GM23338 (cell line): Measurements from ENCODE around the gene STK31. TPM values are rescaled to one million over a fixed set of nuclear protein-coding genes. Genes with fewer than 3 reads are reported as not detected.
A peak's percentile ranks its signal among the peaks of the same experiment; 100 is the strongest.
"Not testable (repeated sequence)": the region's sequence is repeated elsewhere in the genome, so short reads cannot be mapped to it uniquely, and the experiment has no call there.

Source experiments
- ATAC-seq: fragments of 200-7000 bp; cut with Tn5 transposase; 3 replicates; pipeline ENCODE4 v1.9.1; 2020
- DNase-seq: peaks from one replicate; pipeline ENCODE4 v3.0.0-alpha.2; 2015; ENCODE audit warnings: low spot score
- H2AFZ ChIP-seq: fragments of 200-600 bp; sonication (generic); 2 replicates; pipeline ENCODE4 v1.8.0; 2016; ENCODE audit warnings: antibody characterized with exemption, mild to moderate bottlenecking, moderate library complexity
- H3F3A ChIP-seq: fragments of 200-600 bp; sonication (generic); replicated peaks from 2 replicates; pipeline ENCODE4 v1.8.0; 2017; ENCODE audit warnings: antibody characterized with exemption, mixed run types, low read depth
- H3K27ac ChIP-seq: fragments of 200-600 bp; sonication (generic); 2 replicates; pipeline ENCODE4 v1.6.1; 2016; ENCODE audit warnings: low read depth
- H3K27me3 ChIP-seq: fragments of 200-600 bp; sonication (generic); 2 replicates; pipeline ENCODE4 v1.8.0; 2016; ENCODE audit warnings: mild to moderate bottlenecking, mixed run types, moderate library complexity; ENCODE audit not compliant: insufficient read depth
- H3K36me3 ChIP-seq: fragments of 200-600 bp; sonication (generic); 2 replicates; pipeline ENCODE4 v1.8.0; 2016; ENCODE audit warnings: mild to moderate bottlenecking; ENCODE audit not compliant: insufficient read depth
- H3K4me1 ChIP-seq: fragments of 200-600 bp; sonication (generic); 2 replicates; pipeline ENCODE4 v1.8.0; 2016; ENCODE audit warnings: mild to moderate bottlenecking, moderate library complexity; ENCODE audit not compliant: insufficient read depth
- H3K4me2 ChIP-seq: fragments of 200-600 bp; sonication (generic); 2 replicates; pipeline ENCODE4 v1.7.1; 2017; ENCODE audit warnings: mixed run types
- H3K4me3 ChIP-seq: fragments of 200-600 bp; sonication (generic); 2 replicates; pipeline ENCODE4 v1.6.1; 2016; ENCODE audit warnings: mixed run types
- H3K79me2 ChIP-seq: fragments of 200-600 bp; sonication (generic); replicated peaks from 2 replicates; pipeline ENCODE4 v1.8.0; 2017; ENCODE audit warnings: mild to moderate bottlenecking; ENCODE audit not compliant: insufficient read depth
- H3K9me2 ChIP-seq: fragments of 200-600 bp; sonication (generic); 2 replicates; pipeline ENCODE4 v1.8.0; 2017; ENCODE audit not compliant: insufficient read depth
- H4K20me1 ChIP-seq: fragments of 200-600 bp; sonication (generic); replicated peaks from 2 replicates; pipeline ENCODE4 v1.8.0; 2017; ENCODE audit warnings: mild to moderate bottlenecking; ENCODE audit not compliant: insufficient read depth
- H3K27ac Mint-ChIP-seq: 2 replicates; pipeline ENCODE4 v1.8.0; 2020; ENCODE audit warnings: inconsistent platforms, mild to moderate bottlenecking, moderate library complexity, mixed read lengths
- H3K27me3 Mint-ChIP-seq: 3 replicates; pipeline ENCODE4 v1.8.0; 2022; ENCODE audit warnings: low read depth, mild to moderate bottlenecking, moderate library complexity, mixed read lengths, inconsistent platforms; ENCODE audit not compliant: insufficient read depth, poor library complexity
- H3K36me3 Mint-ChIP-seq: 3 replicates; pipeline ENCODE4 v1.8.0; 2021; ENCODE audit warnings: low read depth, mild to moderate bottlenecking, inconsistent platforms, moderate library complexity, mixed read lengths
- H3K4me1 Mint-ChIP-seq: 3 replicates; pipeline ENCODE4 v1.8.0; 2020; ENCODE audit warnings: mild to moderate bottlenecking, inconsistent platforms, mixed read lengths
- H3K4me3 Mint-ChIP-seq: 3 replicates; pipeline ENCODE4 v1.8.0; 2021; ENCODE audit warnings: moderate library complexity, mild to moderate bottlenecking, inconsistent platforms, mixed read lengths
- H3K9me3 Mint-ChIP-seq: 3 replicates; pipeline ENCODE4 v1.8.0; 2020; ENCODE audit warnings: moderate library complexity, mild to moderate bottlenecking, inconsistent platforms, mixed read lengths
- CREB1 ChIP-seq: fragments of 250-450 bp; sonication (Bioruptor Pico); IDR thresholded peaks from 2 replicates; pipeline ENCODE4 v1.5.0; 2020; ENCODE audit warnings: low read depth, mild to moderate bottlenecking, moderate library complexity
- CTCF ChIP-seq, 2 experiments: fragments of 200-600 bp in 1 of 2; sonication (generic) in 1 of 2; conservative IDR thresholded peaks; 2 replicates each; pipeline versions ENCODE4 v1.5.1 to v1.6.1; 2016 to 2017; ENCODE audit warnings: antibody characterized with exemption in 2 of 2, low read depth in 2 of 2, mild to moderate bottlenecking in 2 of 2, moderate library complexity in 1 of 2
- EZH2 ChIP-seq: fragments of 200-600 bp; sonication (generic); IDR thresholded peaks from one replicate; pipeline ENCODE4 v1.8.0; 2017; ENCODE audit warnings: antibody characterized with exemption, mild to moderate bottlenecking, low read depth; ENCODE audit not compliant: unreplicated experiment
- REST ChIP-seq: IDR thresholded peaks from one replicate; pipeline ENCODE4 v1.6.1; 2018; ENCODE audit warnings: antibody characterized with exemption; ENCODE audit not compliant: unreplicated experiment
- STAT1 ChIP-seq: IDR thresholded peaks from one replicate; pipeline ENCODE4 v1.6.1; 2016; ENCODE audit warnings: antibody characterized with exemption; ENCODE audit not compliant: unreplicated experiment
- ZNF114 ChIP-seq: fragments of 250-450 bp; sonication (Bioruptor Pico); IDR thresholded peaks from 2 replicates; pipeline ENCODE4 v1.5.0; 2020; ENCODE audit warnings: mild to moderate bottlenecking, moderate library complexity
- polyA plus RNA-seq: library from polyadenylated mRNA; unstranded; fragments of >200 nt; fragmentation: Nextera tagmentation; extraction: Ambion mirVana; gene quantifications from 2 replicates; pipeline ENCODE4 v1.2.1, GENCODE V29; 2016
- total RNA-seq: library from RNA; depleted of rRNA; stranded (reverse); fragments of >200 nt; shearing (Covaris generic); gene quantifications from 2 replicates; pipeline ENCODE4 v1.2.3, GENCODE V29; 2014

STK31 gene
- total and polyA plus RNA-seq, 2 experiments from 2014 or later: 0.31 to 0.55 TPM

- TF ChIP-seq CREB1: peak; percentile 48; the same call in 1 of the 2 replicates
These were observed 29.3 kb upstream of the STK31 start (continued) for GRCh38 chr7:23680414-23681405.

- peak overlapping the region; percentile 47; the same call in 1 of the 2 replicates for H3K27ac ChIP-seq
- H3K27me3 Mint-ChIP-seq, H3K4me3 Mint-ChIP-seq, H3K9me3 Mint-ChIP-seq, H3F3A ChIP-seq, H3K9me2 ChIP-seq, H3K27me3 ChIP-seq, ATAC-seq, H3K27ac Mint-ChIP-seq, H3K4me2 ChIP-seq, DNase-seq, H3K4me3 ChIP-seq, H2AFZ ChIP-seq: not testable (repeated sequence)
- Mint-ChIP-seq H3K36me3 (peaks cover 53% of the 10 kb centered on the region), H3K4me1 (peaks cover 22% of the 10 kb centered on the region)
- H3K36me3 ChIP-seq: peaks cover 22% of the 10 kb centered on the region
- H3K4me1 ChIP-seq: peaks cover 14% of the 10 kb centered on the region; the same call in 1 of the 2 replicates
- H3K79me2 ChIP-seq: peaks cover 81% of the 10 kb centered on the region
- H4K20me1 ChIP-seq: 0 out of 2 replicates have a peak, but pooled peaks cover 11% of the 10 kb centered on the region
These were observed 26.0 kb upstream of the STK31 start for GRCh38 chr7:23684041-23684440.

GRCh38 chr7:23685731-23686130 is 24.3 kb upstream of the STK31 start:
- DNase-seq (no peak), ATAC-seq (no peak)
- Histone ChIP-seq H3K27me3 (no peaks in the 10 kb centered on the region), H2AFZ (no peak overlapping the region), H3K4me1 (peaks cover 14% of the 10 kb centered on the region; the same call in 1 of the 2 replicates), H3K9me2 (no peaks in the 10 kb centered on the region), H4K20me1 (0 out of 2 replicates have a peak, but pooled peaks cover 14% of the 10 kb centered on the region), H3F3A (no peaks in the 10 kb centered on the region), H3K4me2 (no peak overlapping the region), H3K79me2 (peaks cover 81% of the 10 kb centered on the region), H3K27ac (peak overlapping the region; percentile 18; the same call in 1 of the 2 replicates), H3K36me3 (peaks cover 27% of the 10 kb centered on the region), H3K4me3 (no peak overlapping the region)
- H3K4me3 Mint-ChIP-seq: no peak overlapping the region
- H3K9me3 Mint-ChIP-seq: no peaks in the 10 kb centered on the region
- H3K27me3 Mint-ChIP-seq: peaks cover 2% of the 10 kb centered on the region
- TF ChIP-seq CREB1: no peak
- TF ChIP-seq ZNF114 (CRISPR knock-in tag): no peak
- no peak for TF ChIP-seq STAT1
- TF ChIP-seq CTCF (conservative IDR thresholded peaks at IDR 0.05; ENCODE audit: low read depth in 2 of 2): no peak
- no peak for TF ChIP-seq REST
- no peak for TF ChIP-seq EZH2
- H3K36me3 Mint-ChIP-seq: peaks cover 62% of the 10 kb centered on the region; the same call in 2 of the 3 replicates
- H3K27ac Mint-ChIP-seq: no peak overlapping the region
- H3K4me1 Mint-ChIP-seq: peaks cover 18% of the 10 kb centered on the region
